GM12801 (cell line): ENCODE data around the gene CRIM1.

Experiments used
- CTCF ChIP-seq: IDR thresholded peaks from one replicate; pipeline ENCODE4 v1.5.1; 2011; ENCODE audit warnings: control low read depth; ENCODE audit not compliant: insufficient read length; ENCODE audit errors: extremely low read depth

CRIM1 gene

GRCh38 chr2:36482576-36483214 lies 127.1 kb downstream of the CRIM1 start:
- no peak for TF ChIP-seq CTCF

- TF ChIP-seq CTCF: no peak
These were observed 127.7 kb downstream of the CRIM1 start for GRCh38 chr2:36483290-36483689.

GRCh38 chr2:36484454-36484853 lies 128.9 kb downstream of the CRIM1 start:
- no peak for TF ChIP-seq CTCF

- no peak for TF ChIP-seq CTCF
These were observed 129.9 kb downstream of the CRIM1 start for GRCh38 chr2:36485521-36485920.

- no peak for TF ChIP-seq CTCF
These were observed 131.0 kb downstream of the CRIM1 start for GRCh38 chr2:36486521-36487044.

GRCh38 chr2:36487947-36488346 lies 132.4 kb downstream of the CRIM1 start:
- TF ChIP-seq CTCF: no peak

- no peak for TF ChIP-seq CTCF
These were observed 133.7 kb downstream of the CRIM1 start for GRCh38 chr2:36489281-36489680.
